Measurements from ENCODE around the gene PLPP3.

GRCh38 chr1:56501426-56501825 is 77.9 kb downstream of the PLPP3 start:
- TF ChIP-seq, protein P1, sequence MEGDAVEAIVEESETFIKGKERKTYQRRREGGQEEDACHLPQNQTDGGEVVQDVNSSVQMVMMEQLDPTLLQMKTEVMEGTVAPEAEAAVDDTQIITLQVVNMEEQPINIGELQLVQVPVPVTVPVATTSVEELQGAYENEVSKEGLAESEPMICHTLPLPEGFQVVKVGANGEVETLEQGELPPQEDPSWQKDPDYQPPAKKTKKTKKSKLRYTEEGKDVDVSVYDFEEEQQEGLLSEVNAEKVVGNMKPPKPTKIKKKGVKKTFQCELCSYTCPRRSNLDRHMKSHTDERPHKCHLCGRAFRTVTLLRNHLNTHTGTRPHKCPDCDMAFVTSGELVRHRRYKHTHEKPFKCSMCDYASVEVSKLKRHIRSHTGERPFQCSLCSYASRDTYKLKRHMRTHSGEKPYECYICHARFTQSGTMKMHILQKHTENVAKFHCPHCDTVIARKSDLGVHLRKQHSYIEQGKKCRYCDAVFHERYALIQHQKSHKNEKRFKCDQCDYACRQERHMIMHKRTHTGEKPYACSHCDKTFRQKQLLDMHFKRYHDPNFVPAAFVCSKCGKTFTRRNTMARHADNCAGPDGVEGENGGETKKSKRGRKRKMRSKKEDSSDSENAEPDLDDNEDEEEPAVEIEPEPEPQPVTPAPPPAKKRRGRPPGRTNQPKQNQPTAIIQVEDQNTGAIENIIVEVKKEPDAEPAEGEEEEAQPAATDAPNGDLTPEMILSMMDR (conservative IDR thresholded peaks at IDR 0.05 in 1 of 2, IDR thresholded peaks at IDR 0.05 in 1 of 2; ENCODE audit: low read depth in 1 of 2, low read length in 2 of 2): no peak
- TF ChIP-seq EZH2 (IDR thresholded peaks at IDR 0.05; ENCODE audit: low read length, missing control alignments): no peak

All from fibroblast of lung (primary cell).